K562 (cell line): ENCODE measurements around the gene CARMIL3. TPM values are rescaled to one million over a fixed set of nuclear protein-coding genes. Genes with fewer than 3 reads are reported as not detected.

Experiments used
- BRCA1 ChIP-seq, 2 experiments: fragments of 450-650 bp in 1 of 2; sonication (generic) in 1 of 2; formaldehyde crosslinking in 1 of 2; IDR thresholded peaks; 2 replicates each; pipeline versions ENCODE4 v1.5.0 to v1.6.1; 2017 to 2020; ENCODE audit warnings: mild to moderate bottlenecking in 1 of 2, missing genetic modification reagents in 1 of 2
- EGR1 ChIP-seq: fragments of 450-650 bp; conservative IDR thresholded peaks from 2 replicates; pipeline ENCODE4 v1.6.1; 2017; ENCODE audit warnings: mild to moderate bottlenecking
- ESRRA ChIP-seq: fragments of 450-650 bp; IDR thresholded peaks from 2 replicates; pipeline ENCODE4 v1.6.1; 2014; ENCODE audit warnings: low read depth, mild to moderate bottlenecking, moderate library complexity, borderline replicate concordance
- JUND ChIP-seq, 2 experiments: IDR thresholded peaks; 2 replicates in 1 of 2; 3 replicates in 1 of 2; pipeline ENCODE4 v1.6.1; 2011; ENCODE audit warnings: borderline replicate concordance in 2 of 2, low read depth in 2 of 2, low read length in 2 of 2, improper control_type of control experiment in 1 of 2, missing biosample characterization in 1 of 2, missing genetic modification characterization in 1 of 2, missing genetic modification reagents in 1 of 2
- NBN ChIP-seq: fragments of 450-650 bp; IDR thresholded peaks from 2 replicates; pipeline ENCODE4 v1.6.1; 2016; ENCODE audit warnings: low read depth, mild to moderate bottlenecking
- PTRF ChIP-seq: fragments of 450-650 bp; IDR thresholded peaks from 2 replicates; pipeline ENCODE4 v1.6.1; 2016; ENCODE audit warnings: mild to moderate bottlenecking, missing genetic modification characterization, missing compliant biosample characterization
- RAD21 ChIP-seq, 2 experiments: fragments of 250-450 bp in 1 of 2; fragments of 450-650 bp in 1 of 2; sonication (Bioruptor Pico) in 1 of 2; formaldehyde crosslinking in 1 of 2; IDR thresholded peaks in 1 of 2; conservative IDR thresholded peaks in 1 of 2; 2 replicates each; pipeline versions ENCODE4 v1.4.0 to v1.8.0; 2020 to 2022; ENCODE audit warnings: mild to moderate bottlenecking in 2 of 2, moderate library complexity in 1 of 2
- ZBTB17 ChIP-seq: fragments of 450-650 bp; formaldehyde crosslinking; IDR thresholded peaks from 2 replicates; pipeline ENCODE4 v1.4.0; 2020; ENCODE audit warnings: mild to moderate bottlenecking
- ZNF165 ChIP-seq: fragments of 250-450 bp; sonication (Bioruptor Pico); IDR thresholded peaks from 2 replicates; pipeline ENCODE4 v1.4.0; 2020; ENCODE audit warnings: borderline replicate concordance
- polyA plus RNA-seq, 8 experiments: library from polyadenylated mRNA; depleted of rRNA in 4 of 8; stranded (reverse) in 5 of 8; unstranded in 3 of 8; fragments of >200 nt; fragmentation: Nextera tagmentation in 2 of 8; fragmentation: Illumina TruSeq in 1 of 8; extraction: Ambion mirVana in 2 of 8; extraction: Trizol in 1 of 8; gene quantifications; 2 replicates each; pipeline versions ENCODE4 v1.2.1 to v1.2.3, GENCODE V29; 2011 to 2014; ENCODE audit warnings: inconsistent platforms in 1 of 8, missing spikeins in 1 of 8
- total RNA-seq, 7 experiments: library from RNA; depleted of rRNA in 6 of 7; stranded (reverse); fragments of >200 nt in 6 of 7; fragmentation: Illumina TruSeq in 2 of 7; extraction: Trizol in 2 of 7; gene quantifications; 2 replicates each; pipeline versions ENCODE4 v1.2.1 to v1.2.3, GENCODE V29; 2011 to 2021; ENCODE audit warnings: low replicate concordance in 1 of 7
- TF ChIP-seq, protein P1 (sequence below): sonication (generic); formaldehyde crosslinking; IDR thresholded peaks from 2 replicates; pipeline ENCODE4 v1.8.0; 2022; ENCODE audit warnings: mild to moderate bottlenecking, low read depth, missing genetic modification reagents
- TF ChIP-seq, protein P2 (sequence below): fragments of 250-450 bp; sonication (Bioruptor Pico); IDR thresholded peaks from 2 replicates; pipeline ENCODE4 v1.4.0; 2020; ENCODE audit warnings: mild to moderate bottlenecking, moderate library complexity
- TF ChIP-seq, protein P3 (sequence below), 2 experiments: fragments of 150-350 bp in 1 of 2; IDR thresholded peaks; 2 replicates each; pipeline ENCODE4 v1.6.1; 2012 to 2016; ENCODE audit warnings: low read depth in 2 of 2, low read length in 2 of 2, mild to moderate bottlenecking in 1 of 2, moderate library complexity in 1 of 2
- TF ChIP-seq, protein P4 (sequence below): fragments of 450-650 bp; IDR thresholded peaks from 2 replicates; pipeline ENCODE4 v1.6.1; 2016
- TF ChIP-seq, protein P5 (sequence below): fragments of 450-650 bp; formaldehyde crosslinking; IDR thresholded peaks from 2 replicates; pipeline ENCODE4 v1.4.0; 2020; ENCODE audit warnings: mild to moderate bottlenecking, mixed read lengths
- TF ChIP-seq, protein P6 (sequence below): fragments of 450-650 bp; conservative IDR thresholded peaks from 2 replicates; pipeline ENCODE4 v1.6.1; 2016; ENCODE audit warnings: missing genetic modification characterization, low read depth, mild to moderate bottlenecking, missing compliant biosample characterization, moderate library complexity

CARMIL3 gene
- total and polyA plus RNA-seq, 9 of the 15 experiments (the other 6 are each of a cell fraction or from before 2014, with no cell fraction given), result 0.01 to 0.11 (median 0.05) TPM; not detected in 5

DNA sequence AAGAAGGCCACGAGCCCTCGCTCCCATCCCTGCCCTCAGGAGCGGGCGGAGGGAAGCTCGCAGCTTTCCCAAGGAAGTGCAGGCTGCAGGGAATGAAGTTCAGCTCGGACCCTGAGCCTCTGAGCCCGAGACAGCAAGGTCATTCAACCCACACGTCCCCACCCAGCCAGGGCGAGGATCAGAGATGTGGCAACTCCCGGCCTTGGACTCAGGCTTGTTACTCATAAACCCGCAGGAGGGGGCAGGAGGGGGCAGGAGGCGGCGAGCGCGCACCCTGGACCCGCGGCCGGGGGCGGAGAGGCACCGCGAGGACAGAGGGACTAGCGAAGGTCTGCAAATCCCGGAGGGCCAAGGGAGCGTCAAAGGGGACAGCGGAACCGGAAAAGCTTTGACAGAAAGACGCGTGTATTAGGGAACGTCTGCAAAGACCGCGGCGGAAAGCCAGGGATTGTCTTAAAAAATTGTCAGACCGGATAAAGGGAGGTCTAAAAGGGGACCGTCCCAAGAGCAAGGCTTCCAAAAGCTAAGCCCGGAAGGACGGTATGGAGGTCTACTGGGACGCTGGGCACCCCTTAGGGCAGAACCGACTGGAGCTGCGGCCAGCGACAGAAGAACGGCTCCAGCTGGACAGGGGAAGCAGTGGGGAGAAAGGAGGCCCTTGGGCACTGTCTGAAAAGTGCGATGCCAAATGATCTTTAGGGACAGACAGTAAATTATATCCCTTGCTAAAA, 62.2 kb downstream of the CARMIL3 start (continued):
- TF ChIP-seq, protein P1, sequence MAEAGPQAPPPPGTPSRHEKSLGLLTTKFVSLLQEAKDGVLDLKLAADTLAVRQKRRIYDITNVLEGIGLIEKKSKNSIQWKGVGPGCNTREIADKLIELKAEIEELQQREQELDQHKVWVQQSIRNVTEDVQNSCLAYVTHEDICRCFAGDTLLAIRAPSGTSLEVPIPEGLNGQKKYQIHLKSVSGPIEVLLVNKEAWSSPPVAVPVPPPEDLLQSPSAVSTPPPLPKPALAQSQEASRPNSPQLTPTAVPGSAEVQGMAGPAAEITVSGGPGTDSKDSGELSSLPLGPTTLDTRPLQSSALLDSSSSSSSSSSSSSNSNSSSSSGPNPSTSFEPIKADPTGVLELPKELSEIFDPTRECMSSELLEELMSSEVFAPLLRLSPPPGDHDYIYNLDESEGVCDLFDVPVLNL, result no peak
- TF ChIP-seq ESRRA (peak; percentile 70), NBN (peak; percentile 45; the same call in 1 of the 2 replicates), PTRF (no peak), ZBTB17 (CRISPR knock-in tag) (no peak), ZNF165 (CRISPR knock-in tag) (no peak), EGR1 (peak; percentile 95), JUND (IDR thresholded peaks at IDR 0.05; ENCODE audit: borderline replicate concordance, low read depth, low read length) (0 out of 2 replicates have a peak, but pooled peaks have one; percentile 1), JUND (tag; IDR thresholded peaks at IDR 0.05; ENCODE audit: borderline replicate concordance, low read depth, low read length) (no peak), BRCA1 (IDR thresholded peaks at IDR 0.05) (no peak), BRCA1 (CRISPR knock-in tag; IDR thresholded peaks at IDR 0.05) (no peak), RAD21 (CRISPR knock-in tag; conservative IDR thresholded peaks at IDR 0.05 in 1 of 2, IDR thresholded peaks at IDR 0.05 in 1 of 2) (no peak)
- TF ChIP-seq, protein P2, sequence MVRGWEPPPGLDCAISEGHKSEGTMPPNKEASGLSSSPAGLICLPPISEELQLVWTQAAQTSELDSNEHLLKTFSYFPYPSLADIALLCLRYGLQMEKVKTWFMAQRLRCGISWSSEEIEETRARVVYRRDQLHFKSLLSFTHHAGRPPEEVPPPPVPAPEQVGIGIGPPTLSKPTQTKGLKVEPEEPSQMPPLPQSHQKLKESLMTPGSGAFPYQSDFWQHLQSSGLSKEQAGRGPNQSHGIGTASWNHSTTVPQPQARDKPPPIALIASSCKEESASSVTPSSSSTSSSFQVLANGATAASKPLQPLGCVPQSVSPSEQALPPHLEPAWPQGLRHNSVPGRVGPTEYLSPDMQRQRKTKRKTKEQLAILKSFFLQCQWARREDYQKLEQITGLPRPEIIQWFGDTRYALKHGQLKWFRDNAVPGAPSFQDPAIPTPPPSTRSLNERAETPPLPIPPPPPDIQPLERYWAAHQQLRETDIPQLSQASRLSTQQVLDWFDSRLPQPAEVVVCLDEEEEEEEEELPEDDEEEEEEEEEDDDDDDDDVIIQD (CRISPR knock-in tag), result no peak
- TF ChIP-seq, protein P3, sequence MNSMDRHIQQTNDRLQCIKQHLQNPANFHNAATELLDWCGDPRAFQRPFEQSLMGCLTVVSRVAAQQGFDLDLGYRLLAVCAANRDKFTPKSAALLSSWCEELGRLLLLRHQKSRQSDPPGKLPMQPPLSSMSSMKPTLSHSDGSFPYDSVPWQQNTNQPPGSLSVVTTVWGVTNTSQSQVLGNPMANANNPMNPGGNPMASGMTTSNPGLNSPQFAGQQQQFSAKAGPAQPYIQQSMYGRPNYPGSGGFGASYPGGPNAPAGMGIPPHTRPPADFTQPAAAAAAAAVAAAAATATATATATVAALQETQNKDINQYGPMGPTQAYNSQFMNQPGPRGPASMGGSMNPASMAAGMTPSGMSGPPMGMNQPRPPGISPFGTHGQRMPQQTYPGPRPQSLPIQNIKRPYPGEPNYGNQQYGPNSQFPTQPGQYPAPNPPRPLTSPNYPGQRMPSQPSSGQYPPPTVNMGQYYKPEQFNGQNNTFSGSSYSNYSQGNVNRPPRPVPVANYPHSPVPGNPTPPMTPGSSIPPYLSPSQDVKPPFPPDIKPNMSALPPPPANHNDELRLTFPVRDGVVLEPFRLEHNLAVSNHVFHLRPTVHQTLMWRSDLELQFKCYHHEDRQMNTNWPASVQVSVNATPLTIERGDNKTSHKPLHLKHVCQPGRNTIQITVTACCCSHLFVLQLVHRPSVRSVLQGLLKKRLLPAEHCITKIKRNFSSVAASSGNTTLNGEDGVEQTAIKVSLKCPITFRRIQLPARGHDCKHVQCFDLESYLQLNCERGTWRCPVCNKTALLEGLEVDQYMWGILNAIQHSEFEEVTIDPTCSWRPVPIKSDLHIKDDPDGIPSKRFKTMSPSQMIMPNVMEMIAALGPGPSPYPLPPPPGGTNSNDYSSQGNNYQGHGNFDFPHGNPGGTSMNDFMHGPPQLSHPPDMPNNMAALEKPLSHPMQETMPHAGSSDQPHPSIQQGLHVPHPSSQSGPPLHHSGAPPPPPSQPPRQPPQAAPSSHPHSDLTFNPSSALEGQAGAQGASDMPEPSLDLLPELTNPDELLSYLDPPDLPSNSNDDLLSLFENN (IDR thresholded peaks at IDR 0.05; ENCODE audit: low read depth in 2 of 2, low read length in 2 of 2), result no peak
- TF ChIP-seq, protein P4, sequence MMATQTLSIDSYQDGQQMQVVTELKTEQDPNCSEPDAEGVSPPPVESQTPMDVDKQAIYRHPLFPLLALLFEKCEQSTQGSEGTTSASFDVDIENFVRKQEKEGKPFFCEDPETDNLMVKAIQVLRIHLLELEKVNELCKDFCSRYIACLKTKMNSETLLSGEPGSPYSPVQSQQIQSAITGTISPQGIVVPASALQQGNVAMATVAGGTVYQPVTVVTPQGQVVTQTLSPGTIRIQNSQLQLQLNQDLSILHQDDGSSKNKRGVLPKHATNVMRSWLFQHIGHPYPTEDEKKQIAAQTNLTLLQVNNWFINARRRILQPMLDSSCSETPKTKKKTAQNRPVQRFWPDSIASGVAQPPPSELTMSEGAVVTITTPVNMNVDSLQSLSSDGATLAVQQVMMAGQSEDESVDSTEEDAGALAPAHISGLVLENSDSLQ, result no peak
- TF ChIP-seq, protein P5, sequence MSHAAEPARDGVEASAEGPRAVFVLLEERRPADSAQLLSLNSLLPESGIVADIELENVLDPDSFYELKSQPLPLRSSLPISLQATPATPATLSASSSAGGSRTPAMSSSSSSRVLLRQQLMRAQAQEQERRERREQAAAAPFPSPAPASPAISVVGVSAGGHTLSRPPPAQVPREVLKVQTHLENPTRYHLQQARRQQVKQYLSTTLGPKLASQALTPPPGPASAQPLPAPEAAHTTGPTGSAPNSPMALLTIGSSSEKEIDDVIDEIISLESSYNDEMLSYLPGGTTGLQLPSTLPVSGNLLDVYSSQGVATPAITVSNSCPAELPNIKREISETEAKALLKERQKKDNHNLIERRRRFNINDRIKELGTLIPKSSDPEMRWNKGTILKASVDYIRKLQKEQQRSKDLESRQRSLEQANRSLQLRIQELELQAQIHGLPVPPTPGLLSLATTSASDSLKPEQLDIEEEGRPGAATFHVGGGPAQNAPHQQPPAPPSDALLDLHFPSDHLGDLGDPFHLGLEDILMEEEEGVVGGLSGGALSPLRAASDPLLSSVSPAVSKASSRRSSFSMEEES (CRISPR knock-in tag), result no peak
- TF ChIP-seq, protein P6, sequence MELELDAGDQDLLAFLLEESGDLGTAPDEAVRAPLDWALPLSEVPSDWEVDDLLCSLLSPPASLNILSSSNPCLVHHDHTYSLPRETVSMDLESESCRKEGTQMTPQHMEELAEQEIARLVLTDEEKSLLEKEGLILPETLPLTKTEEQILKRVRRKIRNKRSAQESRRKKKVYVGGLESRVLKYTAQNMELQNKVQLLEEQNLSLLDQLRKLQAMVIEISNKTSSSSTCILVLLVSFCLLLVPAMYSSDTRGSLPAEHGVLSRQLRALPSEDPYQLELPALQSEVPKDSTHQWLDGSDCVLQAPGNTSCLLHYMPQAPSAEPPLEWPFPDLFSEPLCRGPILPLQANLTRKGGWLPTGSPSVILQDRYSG (tag), result no peak
